ENCODE results near the gene PTPRK.

DNA sequence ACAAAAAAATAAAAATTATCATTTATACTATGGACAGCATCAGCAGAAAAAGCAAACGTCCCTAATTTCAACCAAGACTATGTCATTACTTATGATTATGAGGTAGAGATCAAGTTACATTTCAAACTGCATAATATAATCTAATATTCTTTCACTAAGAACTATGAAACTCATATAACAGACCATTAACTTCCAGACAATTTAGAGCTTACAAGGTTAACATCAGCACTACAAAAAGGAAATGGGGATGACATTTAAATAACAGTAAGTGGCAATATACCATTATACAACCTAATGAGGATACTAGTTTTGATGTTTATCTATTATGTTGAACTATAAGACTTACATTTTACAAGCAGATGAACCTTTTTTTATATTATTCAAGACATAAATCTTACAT lies 358.6 kb downstream of the PTPRK start:
- TF ChIP-seq CTCF (IDR thresholded peaks at IDR 0.05) (no peak), POLR2A (IDR thresholded peaks at IDR 0.05) (no peak)
